C4-2B (cell line): Measurements from ENCODE around the gene KRT82.
A peak's percentile ranks its signal among the peaks of the same experiment; 100 is the strongest.

Source experiments
- CTCF ChIP-seq: fragments of 450-650 bp; conservative IDR thresholded peaks from 2 replicates; pipeline ENCODE4 v1.5.1; 2017; ENCODE audit warnings: mild to moderate bottlenecking
- ZFX ChIP-seq: fragments of 450-650 bp; IDR thresholded peaks from 2 replicates; pipeline ENCODE4 v1.6.1; 2017

- TF ChIP-seq CTCF, result peak; percentile 94
- TF ChIP-seq ZFX, result no peak
Observed at GRCh38 chr12:52372216-52373154, 33.6 kb downstream of the KRT82 start.
